ENCODE results near the gene OR52H1. TPM values are rescaled to one million over a fixed set of nuclear protein-coding genes. Genes with fewer than 3 reads are reported as not detected.

Gene OR52H1
- total RNA-seq, 1 donor from 2014 or later, result 0.90 TPM

- no peak for TF ChIP-seq CTCF (IDR thresholded peaks at IDR 0.05)
- no peaks in the 10 kb centered on the region for H3K27me3 ChIP-seq
- no peaks in the 10 kb centered on the region for H3K4me1 ChIP-seq
- DNase-seq (no peak), ATAC-seq (no peak)
- H3K9me3 ChIP-seq, result no peaks in the 10 kb centered on the region
- H3K27ac ChIP-seq, result no peak overlapping the region
- no peaks in the 10 kb centered on the region for H3K36me3 ChIP-seq
- intact Hi-C loops (cut with DNase I), result no loop called here
- H3K4me3 ChIP-seq, result no peak overlapping the region
Measured at GRCh38 chr11:5507177-5507932, 41.0 kb downstream of the OR52H1 start.

- no peak overlapping the region for H3K4me3 ChIP-seq
- ATAC-seq (no peak), DNase-seq (no peak)
- intact Hi-C loops (cut with DNase I), result no loop called here
- H3K27me3 ChIP-seq, result no peaks in the 10 kb centered on the region
- H3K9me3 ChIP-seq, result no peaks in the 10 kb centered on the region
- H3K27ac ChIP-seq, result no peak overlapping the region
- TF ChIP-seq CTCF (IDR thresholded peaks at IDR 0.05), result no peak
- H3K4me1 ChIP-seq, result no peaks in the 10 kb centered on the region
- no peaks in the 10 kb centered on the region for H3K36me3 ChIP-seq
Measured at GRCh38 chr11:5505363-5506048, 42.8 kb downstream of the OR52H1 start.

GRCh38 chr11:5504403-5504921, 43.9 kb downstream of the OR52H1 start:
- intact Hi-C loops (cut with DNase I), result no loop called here
- H3K27ac ChIP-seq, result no peak overlapping the region
- no peaks in the 10 kb centered on the region for H3K27me3 ChIP-seq
- no peak for TF ChIP-seq CTCF (IDR thresholded peaks at IDR 0.05)
- DNase-seq (no peak), ATAC-seq (no peak)
- H3K4me3 ChIP-seq, result no peak overlapping the region
- H3K4me1 ChIP-seq, result no peaks in the 10 kb centered on the region
- H3K36me3 ChIP-seq, result no peaks in the 10 kb centered on the region
- H3K9me3 ChIP-seq, result no peaks in the 10 kb centered on the region

GRCh38 chr11:5500393-5500801, 47.9 kb downstream of the OR52H1 start:
- no peaks in the 10 kb centered on the region for H3K4me1 ChIP-seq
- H3K27ac ChIP-seq, result no peak overlapping the region
- DNase-seq (no peak), ATAC-seq (no peak)
- H3K4me3 ChIP-seq, result no peak overlapping the region
- H3K9me3 ChIP-seq, result no peaks in the 10 kb centered on the region
- H3K36me3 ChIP-seq, result no peaks in the 10 kb centered on the region
- H3K27me3 ChIP-seq, result no peaks in the 10 kb centered on the region
- no peak for TF ChIP-seq CTCF (IDR thresholded peaks at IDR 0.05)
- intact Hi-C loops (cut with DNase I), result no loop called here

- no peak for ATAC-seq
- Histone ChIP-seq H3K27ac (no peak overlapping the region), H3K27me3 (no peaks in the 10 kb centered on the region), H3K36me3 (no peaks in the 10 kb centered on the region), H3K9me3 (no peaks in the 10 kb centered on the region), H3K4me1 (no peaks in the 10 kb centered on the region), H3K4me3 (no peak overlapping the region)
- DNase-seq, result no peak
- TF ChIP-seq CTCF (IDR thresholded peaks at IDR 0.05), result no peak
- intact Hi-C loops (cut with DNase I), result no loop called here
Measured at GRCh38 chr11:5499671-5500070, 48.7 kb downstream of the OR52H1 start.

Other genes starting within 250 kb of the OR52H1 start
- not detected for gene OR51B4, start 246.6 kb downstream of the OR52H1 start, total RNA-seq
- gene OR51B2, start 224.2 kb downstream of the OR52H1 start, total RNA-seq, result not detected
- not detected for gene OR51B5, start 205.0 kb downstream of the OR52H1 start, total RNA-seq
- gene OR51B6, start 197.0 kb downstream of the OR52H1 start, total RNA-seq, result not detected
- gene OR51M1, start 164.7 kb downstream of the OR52H1 start, total RNA-seq, result not detected
- not detected for gene OR51Q1, start 126.4 kb downstream of the OR52H1 start, total RNA-seq
- not detected for gene OR51I1, start 107.0 kb downstream of the OR52H1 start, total RNA-seq
- not detected for gene OR51I2, start 99.2 kb downstream of the OR52H1 start, total RNA-seq
- gene OR52D1, start 59.9 kb downstream of the OR52H1 start, total RNA-seq, result not detected
- gene UBQLN3, start 38.6 kb downstream of the OR52H1 start, total RNA-seq, result 0.14 TPM
- 0.72 TPM for gene UBQLNL, start 31.8 kb downstream of the OR52H1 start, total RNA-seq
- gene OR52B6, start 32.3 kb upstream of the OR52H1 start, total RNA-seq, result not detected
- gene TRIM6, start 48.1 kb upstream of the OR52H1 start, total RNA-seq, result 2.4 TPM
- 10.4 TPM for gene TRIM34, start 76.5 kb upstream of the OR52H1 start, total RNA-seq
- 44.4 TPM for gene TRIM5, start 136.5 kb upstream of the OR52H1 start, total RNA-seq
- 203 TPM for gene TRIM22, start 141.2 kb upstream of the OR52H1 start, total RNA-seq
- 0.17 TPM for gene OR56B1, start 187.9 kb upstream of the OR52H1 start, total RNA-seq
- gene OR52N4, start 205.7 kb upstream of the OR52H1 start, total RNA-seq, result 0.93 TPM
- gene OR52N5, start 234.8 kb upstream of the OR52H1 start, total RNA-seq, result not detected
- gene OR52N1, start 242.7 kb upstream of the OR52H1 start, total RNA-seq, result not detected